Panc1 (cell line): ENCODE data around the gene MRPL55. TPM values are rescaled to one million over a fixed set of nuclear protein-coding genes. Genes with fewer than 3 reads are reported as not detected.

ENCODE experiments used
- ATAC-seq: fragments of 200-7000 bp; cut with Tn5 transposase; 2 replicates; pipeline ENCODE4 v1.9.1; 2020; ENCODE audit warnings: mild to moderate bottlenecking, moderate library complexity
- BruUV-seq: library from RNA; stranded (reverse); fragments of 400-500 nt; replicated peaks from 2 replicates; lab custom pipeline; 2021; lab: Mats Ljungman, UMichigan
- CTCF ChIA-PET: fragments of 300-600 bp; sonication (Branson Sonifier 250); formaldehyde crosslinking; loops from one replicate; lab custom pipeline; 2022; ENCODE audit warnings: antibody characterized with exemption; lab: Charles Lee
- POLR2A ChIA-PET: fragments of 300-600 bp; sonication (Branson Sonifier 250); formaldehyde crosslinking; loops from one replicate; lab custom pipeline; 2022; ENCODE audit warnings: antibody characterized with exemption; lab: Charles Lee
- DNase-seq: peaks from one replicate; pipeline ENCODE4 v3.0.0-alpha.2; 2010; ENCODE audit warnings: low read depth, low spot score
- H3K27ac ChIP-seq: 2 replicates; pipeline ENCODE4 v1.5.1; 2011; ENCODE audit warnings: mild to moderate bottlenecking, low read length, inconsistent platforms
- H3K27me3 ChIP-seq: fragments of 200-500 bp; sonication (Bioruptor generic); 2 replicates; pipeline ENCODE4 v1.6.0; 2014; ENCODE audit warnings: low read length, inconsistent platforms; ENCODE audit not compliant: control insufficient read depth, insufficient read depth
- H3K36me3 ChIP-seq: fragments of 200-500 bp; sonication (Bioruptor generic); 2 replicates; pipeline ENCODE4 v1.5.1; 2014; ENCODE audit warnings: inconsistent platforms, mild to moderate bottlenecking, low read length, moderate library complexity; ENCODE audit not compliant: control insufficient read depth, insufficient read depth
- H3K4me1 ChIP-seq: 2 replicates; pipeline ENCODE4 v1.5.1; 2011; ENCODE audit warnings: inconsistent platforms, mild to moderate bottlenecking, low read length, moderate library complexity; ENCODE audit not compliant: control insufficient read depth, insufficient read depth
- H3K4me3 ChIP-seq, 2 experiments: 2 replicates each; pipeline ENCODE4 v1.5.1; 2011 to 2012; ENCODE audit warnings: low read depth in 2 of 2, low read length in 2 of 2, mild to moderate bottlenecking in 2 of 2, inconsistent platforms in 1 of 2, moderate library complexity in 1 of 2
- H3K9me3 ChIP-seq: fragments of 200-500 bp; sonication (Bioruptor generic); 2 replicates; pipeline ENCODE4 v1.5.1; 2014; ENCODE audit warnings: low read depth, mild to moderate bottlenecking, inconsistent platforms, low read length, moderate library complexity; ENCODE audit not compliant: control insufficient read depth, insufficient read depth
- POLR2AphosphoS5 ChIP-seq: IDR thresholded peaks from 2 replicates; pipeline ENCODE4 v1.6.1; 2012; ENCODE audit warnings: mild to moderate bottlenecking, low read depth, low read length, moderate library complexity
- SIN3A ChIP-seq: IDR thresholded peaks from 2 replicates; pipeline ENCODE4 v1.6.1; 2012; ENCODE audit warnings: low read depth, mild to moderate bottlenecking, low read length, moderate library complexity, borderline replicate concordance; ENCODE audit not compliant: insufficient read depth
- TCF7L2 ChIP-seq: IDR thresholded peaks from 2 replicates; pipeline ENCODE4 v1.6.1; 2011; ENCODE audit warnings: mild to moderate bottlenecking, low read depth, low read length, inconsistent platforms
- in situ Hi-C: cut with HindIII; loops from 2 replicates; pipeline ENCODE4 v1.10.0; 2016; ENCODE audit warnings: low sequenced_read_pairs, low pct_unique_long_range_greater_than_20kb
- intact Hi-C: fragments of 100-400 bp; cut with micrococcal nuclease; formaldehyde crosslinking; loops from one replicate; pipeline ENCODE4 v1.10.0; 2022; ENCODE audit not compliant: unreplicated experiment
- total RNA-seq: library from RNA; stranded (reverse); gene quantifications from one replicate; pipeline ENCODE4 v1.2.1, GENCODE V29; 2021; ENCODE audit not compliant: unreplicated experiment
- TF ChIP-seq, protein P1 (sequence below), 2 experiments: IDR thresholded peaks; 2 replicates each; pipeline ENCODE4 v1.6.1; 2011 to 2012; ENCODE audit warnings: low read depth in 2 of 2, control low read depth in 1 of 2, low read length in 1 of 2, mild to moderate bottlenecking in 1 of 2, moderate library complexity in 1 of 2; ENCODE audit not compliant: insufficient read depth in 1 of 2
- TF ChIP-seq, protein P2 (sequence below): fragments of 450-650 bp; IDR thresholded peaks from 2 replicates; pipeline ENCODE4 v1.5.1; 2017; ENCODE audit warnings: mild to moderate bottlenecking

MRPL55 gene
- total RNA-seq, 1 experiment from 2014 or later, result 53.0 TPM

- BruUV-seq, result no TSS peak
- Histone ChIP-seq H3K9me3 (no peaks in the 10 kb centered on the region), H3K36me3 (no peaks in the 10 kb centered on the region), H3K4me1 (peaks cover 17% of the 10 kb centered on the region), H3K4me3 (no peak overlapping the region), H3K27ac (no peak overlapping the region), H3K27me3 (no peaks in the 10 kb centered on the region)
- TF ChIP-seq, protein P1, sequence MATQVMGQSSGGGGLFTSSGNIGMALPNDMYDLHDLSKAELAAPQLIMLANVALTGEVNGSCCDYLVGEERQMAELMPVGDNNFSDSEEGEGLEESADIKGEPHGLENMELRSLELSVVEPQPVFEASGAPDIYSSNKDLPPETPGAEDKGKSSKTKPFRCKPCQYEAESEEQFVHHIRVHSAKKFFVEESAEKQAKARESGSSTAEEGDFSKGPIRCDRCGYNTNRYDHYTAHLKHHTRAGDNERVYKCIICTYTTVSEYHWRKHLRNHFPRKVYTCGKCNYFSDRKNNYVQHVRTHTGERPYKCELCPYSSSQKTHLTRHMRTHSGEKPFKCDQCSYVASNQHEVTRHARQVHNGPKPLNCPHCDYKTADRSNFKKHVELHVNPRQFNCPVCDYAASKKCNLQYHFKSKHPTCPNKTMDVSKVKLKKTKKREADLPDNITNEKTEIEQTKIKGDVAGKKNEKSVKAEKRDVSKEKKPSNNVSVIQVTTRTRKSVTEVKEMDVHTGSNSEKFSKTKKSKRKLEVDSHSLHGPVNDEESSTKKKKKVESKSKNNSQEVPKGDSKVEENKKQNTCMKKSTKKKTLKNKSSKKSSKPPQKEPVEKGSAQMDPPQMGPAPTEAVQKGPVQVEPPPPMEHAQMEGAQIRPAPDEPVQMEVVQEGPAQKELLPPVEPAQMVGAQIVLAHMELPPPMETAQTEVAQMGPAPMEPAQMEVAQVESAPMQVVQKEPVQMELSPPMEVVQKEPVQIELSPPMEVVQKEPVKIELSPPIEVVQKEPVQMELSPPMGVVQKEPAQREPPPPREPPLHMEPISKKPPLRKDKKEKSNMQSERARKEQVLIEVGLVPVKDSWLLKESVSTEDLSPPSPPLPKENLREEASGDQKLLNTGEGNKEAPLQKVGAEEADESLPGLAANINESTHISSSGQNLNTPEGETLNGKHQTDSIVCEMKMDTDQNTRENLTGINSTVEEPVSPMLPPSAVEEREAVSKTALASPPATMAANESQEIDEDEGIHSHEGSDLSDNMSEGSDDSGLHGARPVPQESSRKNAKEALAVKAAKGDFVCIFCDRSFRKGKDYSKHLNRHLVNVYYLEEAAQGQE (IDR thresholded peaks at IDR 0.05; ENCODE audit: insufficient read depth in 1 of 2, low read depth in 2 of 2, low read length in 1 of 2), result no peak
- TF ChIP-seq SIN3A (no peak), TCF7L2 (no peak)
- ChIA-PET CTCF (no interaction called here), POLR2A (interaction anchor here (0.5 to 0.7 kb wide), 2 partner anchors 24 to 1348 kb away, joined by 3 to 7 read pairs; no protein-coding TSS in a partner anchor)
- in situ Hi-C loops (no loop called here), intact Hi-C loops (no loop called here)
- DNase-seq (no peak), ATAC-seq (no peak)
These were observed 45.0 kb upstream of the MRPL55 start for GRCh38 chr1:228154021-228154669.

DNA sequence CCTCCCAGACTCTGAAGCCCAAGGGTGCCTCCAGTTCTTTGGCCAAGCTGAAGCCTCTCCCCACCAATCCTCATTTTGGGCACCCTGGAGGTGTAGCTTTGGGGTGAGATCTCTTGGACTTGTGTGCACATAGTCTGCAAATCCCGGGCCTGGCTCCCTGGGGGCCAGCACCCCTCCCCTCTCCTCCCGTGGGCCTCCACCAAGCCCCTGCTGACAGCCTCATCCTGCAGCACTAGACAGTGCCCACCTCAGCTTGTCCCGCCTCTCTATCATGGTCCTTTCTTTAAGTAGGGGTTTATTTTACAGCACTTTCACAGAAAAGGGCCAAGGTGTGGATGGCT is 43.8 kb upstream of the MRPL55 start:
- ATAC-seq, result no peak
- peaks cover 28% of the 10 kb centered on the region for H3K4me1 ChIP-seq
- H3K27ac ChIP-seq, result no peak overlapping the region
- H3K36me3 ChIP-seq, result no peaks in the 10 kb centered on the region
- TF ChIP-seq, protein P2, sequence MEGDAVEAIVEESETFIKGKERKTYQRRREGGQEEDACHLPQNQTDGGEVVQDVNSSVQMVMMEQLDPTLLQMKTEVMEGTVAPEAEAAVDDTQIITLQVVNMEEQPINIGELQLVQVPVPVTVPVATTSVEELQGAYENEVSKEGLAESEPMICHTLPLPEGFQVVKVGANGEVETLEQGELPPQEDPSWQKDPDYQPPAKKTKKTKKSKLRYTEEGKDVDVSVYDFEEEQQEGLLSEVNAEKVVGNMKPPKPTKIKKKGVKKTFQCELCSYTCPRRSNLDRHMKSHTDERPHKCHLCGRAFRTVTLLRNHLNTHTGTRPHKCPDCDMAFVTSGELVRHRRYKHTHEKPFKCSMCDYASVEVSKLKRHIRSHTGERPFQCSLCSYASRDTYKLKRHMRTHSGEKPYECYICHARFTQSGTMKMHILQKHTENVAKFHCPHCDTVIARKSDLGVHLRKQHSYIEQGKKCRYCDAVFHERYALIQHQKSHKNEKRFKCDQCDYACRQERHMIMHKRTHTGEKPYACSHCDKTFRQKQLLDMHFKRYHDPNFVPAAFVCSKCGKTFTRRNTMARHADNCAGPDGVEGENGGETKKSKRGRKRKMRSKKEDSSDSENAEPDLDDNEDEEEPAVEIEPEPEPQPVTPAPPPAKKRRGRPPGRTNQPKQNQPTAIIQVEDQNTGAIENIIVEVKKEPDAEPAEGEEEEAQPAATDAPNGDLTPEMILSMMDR, result no peak
- TF ChIP-seq SIN3A (no peak), POLR2AphosphoS5 (no peak), TCF7L2 (no peak)
- TF ChIP-seq, protein P1 (IDR thresholded peaks at IDR 0.05; ENCODE audit: insufficient read depth in 1 of 2, low read depth in 2 of 2, low read length in 1 of 2), result no peak
- DNase-seq, result no peak
- ChIA-PET CTCF (interaction anchor here (0.6 kb wide), 1 partner anchor 22 kb away, joined by 16 read pairs; no protein-coding TSS in a partner anchor), POLR2A (interaction anchor here (0.5 kb wide), 1 partner anchor 13 kb away, joined by 6 read pairs; the partner anchor contains the start of gene IBA57)
- no peak overlapping the region for H3K4me3 ChIP-seq
- H3K27me3 ChIP-seq, result no peaks in the 10 kb centered on the region
- intact Hi-C loops (no loop called here), in situ Hi-C loops (no loop called here)
- H3K9me3 ChIP-seq, result no peaks in the 10 kb centered on the region
- BruUV-seq, result no TSS peak
